HepG2 (cell line): ENCODE results near the gene MS4A10. TPM values are rescaled to one million over a fixed set of nuclear protein-coding genes. Genes with fewer than 3 reads are reported as not detected.

Experiments
- ATAC-seq: fragments of 200-7000 bp; cut with Tn5 transposase; 3 replicates; pipeline ENCODE4 v1.9.1; 2020; ENCODE audit warnings: mild to moderate bottlenecking, moderate library complexity
- BruUV-seq: library from RNA; stranded (reverse); fragments of 400-500 nt; replicated peaks from 2 replicates; lab custom pipeline; 2021; lab: Mats Ljungman, UMichigan
- CTCF ChIA-PET: fragments of 300-600 bp; formaldehyde crosslinking; extraction: SDS; loops from one replicate; lab custom pipeline; 2021; ENCODE audit warnings: low total read pairs, inconsistent platforms, low intra/inter-chr PET ratio; lab: Yijun Ruan, JAX
- POLR2A ChIA-PET: fragments of 350-600 bp; sonication (Branson Sonifier 250); formaldehyde crosslinking; loops from one replicate; lab custom pipeline; 2020; ENCODE audit warnings: antibody characterized with exemption, inconsistent platforms; lab: Yijun Ruan, JAX
- DNase-seq: peaks from one replicate; pipeline ENCODE4 v3.0.0-alpha.2; 2015; ENCODE audit warnings: low spot score
- FAIRE-seq: peaks from 3 replicates; lab custom pipeline; 2011; peaks lifted over from hg19 to GRCh38; lab: Jason Lieb, UNC
- H2AFZ ChIP-seq: one replicate; pipeline ENCODE4 v1.6.1; 2011; ENCODE audit warnings: low read length, inconsistent platforms
- H3K27ac ChIP-seq: fragments of 300-600 bp; 3 replicates; pipeline ENCODE4 v1.8.0; 2011; ENCODE audit warnings: mixed run types, mild to moderate bottlenecking, mixed read lengths, low read length, inconsistent platforms; ENCODE audit not compliant: insufficient read depth; ENCODE audit errors: extremely low read length
- H3K27me3 ChIP-seq, 2 experiments: fragments of 200-600 bp in 1 of 2; 2 replicates in 1 of 2; 3 replicates in 1 of 2; pipeline versions ENCODE4 v1.6.0 to v1.8.0; 2011; ENCODE audit warnings: low read length in 2 of 2, mild to moderate bottlenecking in 2 of 2, moderate library complexity in 2 of 2, inconsistent platforms in 1 of 2; ENCODE audit not compliant: insufficient read depth in 2 of 2, control insufficient read depth in 1 of 2
- H3K36me3 ChIP-seq, 2 experiments: fragments of 200-600 bp in 1 of 2; replicated peaks in 1 of 2; 2 replicates in 1 of 2; 3 replicates in 1 of 2; pipeline versions ENCODE4 v1.5.1 to v1.8.0; 2011; ENCODE audit warnings: low read length in 2 of 2, inconsistent platforms in 1 of 2; ENCODE audit not compliant: insufficient read depth in 2 of 2, control insufficient read depth in 1 of 2
- H3K4me1 ChIP-seq: 2 replicates; pipeline ENCODE4 v1.5.1; 2012; ENCODE audit warnings: low read length, inconsistent platforms; ENCODE audit not compliant: insufficient read depth
- H3K4me2 ChIP-seq: 2 replicates; pipeline ENCODE4 v1.6.0; 2011; ENCODE audit warnings: low read depth, low read length, inconsistent platforms
- H3K4me3 ChIP-seq, 3 experiments: fragments of 200-600 bp in 1 of 3; sonication (generic), shearing (Covaris generic) in 1 of 3; replicated peaks in 1 of 3; 2 replicates each; pipeline ENCODE4 v1.5.1; 2011 to 2016; ENCODE audit warnings: low read length in 3 of 3, inconsistent platforms in 2 of 3, low read depth in 2 of 3, mild to moderate bottlenecking in 2 of 3, control low read depth in 1 of 3, mixed read lengths in 1 of 3; ENCODE audit not compliant: insufficient read depth in 1 of 3
- H3K79me2 ChIP-seq: one replicate; pipeline ENCODE4 v1.6.1; 2011; ENCODE audit warnings: low read length, inconsistent platforms; ENCODE audit not compliant: insufficient read depth
- H3K9ac ChIP-seq: 2 replicates; pipeline ENCODE4 v1.6.0; 2011; ENCODE audit warnings: mild to moderate bottlenecking, low read depth, low read length, inconsistent platforms; ENCODE audit not compliant: insufficient read depth
- H3K9me3 ChIP-seq: 2 replicates; pipeline ENCODE4 v1.5.1; 2012; ENCODE audit warnings: mild to moderate bottlenecking, low read length
- H4K20me1 ChIP-seq: 2 replicates; pipeline ENCODE4 v1.6.0; 2011; ENCODE audit warnings: inconsistent platforms, mild to moderate bottlenecking, low read length, moderate library complexity; ENCODE audit not compliant: insufficient read depth
- JUN ChIP-seq: sonication (generic); formaldehyde crosslinking; IDR thresholded peaks from 2 replicates; pipeline ENCODE4 v1.4.0; 2020; ENCODE audit warnings: mild to moderate bottlenecking, missing genetic modification reagents
- KDM6A ChIP-seq: IDR thresholded peaks from 2 replicates; pipeline ENCODE4 v1.6.1; 2016; ENCODE audit warnings: low read depth
- MIER3 ChIP-seq: IDR thresholded peaks from 2 replicates; pipeline ENCODE4 v1.6.1; 2016; ENCODE audit warnings: missing compliant biosample characterization, borderline replicate concordance
- NONO ChIP-seq, 2 experiments: fragments of 450-650 bp in 1 of 2; sonication (generic) in 1 of 2; formaldehyde crosslinking in 1 of 2; IDR thresholded peaks in 1 of 2; conservative IDR thresholded peaks in 1 of 2; 2 replicates each; pipeline versions ENCODE4 v1.6.1 to v1.8.0; 2017 to 2022; ENCODE audit warnings: mild to moderate bottlenecking in 1 of 2, missing genetic modification reagents in 1 of 2, moderate library complexity in 1 of 2
- SALL2 ChIP-seq: sonication (generic); formaldehyde crosslinking; IDR thresholded peaks from 2 replicates; pipeline ENCODE4 v1.8.1; 2023; ENCODE audit warnings: mild to moderate bottlenecking, missing genetic modification reagents, inconsistent platforms
- SOX6 ChIP-seq, 2 experiments: fragments of 450-650 bp in 1 of 2; sonication (generic) in 1 of 2; formaldehyde crosslinking in 1 of 2; IDR thresholded peaks; 2 replicates each; pipeline versions ENCODE4 v1.4.0 to v1.6.1; 2017 to 2020; ENCODE audit warnings: antibody characterized with exemption in 1 of 2, mild to moderate bottlenecking in 1 of 2, missing genetic modification reagents in 1 of 2
- TERF1 ChIP-seq: sonication (generic); formaldehyde crosslinking; IDR thresholded peaks from 2 replicates; pipeline ENCODE4 v1.8.0; 2022; ENCODE audit warnings: mild to moderate bottlenecking, missing genetic modification reagents, moderate library complexity
- TGIF2 ChIP-seq: IDR thresholded peaks from 2 replicates; pipeline ENCODE4 v1.6.1; 2016; ENCODE audit warnings: control low read depth, missing compliant biosample characterization
- ZHX1 ChIP-seq: sonication (generic); formaldehyde crosslinking; IDR thresholded peaks from 2 replicates; pipeline ENCODE4 v1.8.1; 2022; ENCODE audit warnings: low read depth, mild to moderate bottlenecking, missing genetic modification reagents
- ZNF20 ChIP-seq: sonication (generic); formaldehyde crosslinking; IDR thresholded peaks from 2 replicates; pipeline ENCODE4 v1.4.0; 2020; ENCODE audit warnings: mild to moderate bottlenecking, moderate library complexity, missing genetic modification reagents
- ZNF234 ChIP-seq: sonication (generic); formaldehyde crosslinking; conservative IDR thresholded peaks from 2 replicates; pipeline ENCODE4 v1.5.1; 2020; ENCODE audit warnings: mild to moderate bottlenecking, missing genetic modification reagents
- ZNF367 ChIP-seq: sonication (generic); formaldehyde crosslinking; IDR thresholded peaks from 2 replicates; pipeline ENCODE4 v1.4.0; 2020; ENCODE audit warnings: missing genetic modification reagents, borderline replicate concordance
- ZNF441 ChIP-seq: sonication (generic); formaldehyde crosslinking; IDR thresholded peaks from 2 replicates; pipeline ENCODE4 v1.7.0; 2021; ENCODE audit warnings: missing genetic modification reagents, borderline replicate concordance
- ZNF597 ChIP-seq: sonication (generic); formaldehyde crosslinking; IDR thresholded peaks from 2 replicates; pipeline ENCODE4 v1.5.0; 2020; ENCODE audit warnings: missing genetic modification reagents
- ZNF710 ChIP-seq: sonication (generic); formaldehyde crosslinking; IDR thresholded peaks from 2 replicates; pipeline ENCODE4 v1.5.0; 2020; ENCODE audit warnings: mild to moderate bottlenecking, missing genetic modification reagents, borderline replicate concordance
- ZNF788 ChIP-seq: sonication (generic); formaldehyde crosslinking; IDR thresholded peaks from 2 replicates; pipeline ENCODE4 v1.5.0; 2020; ENCODE audit warnings: mild to moderate bottlenecking, missing genetic modification reagents, borderline replicate concordance
- ZNF790 ChIP-seq: sonication (generic); formaldehyde crosslinking; IDR thresholded peaks from 2 replicates; pipeline ENCODE4 v1.8.0; 2022; ENCODE audit warnings: missing genetic modification reagents, mild to moderate bottlenecking, borderline replicate concordance
- WGBS: methylation state at CpG from one replicate; pipeline ENCODE4 v1.1.6; 2017; ENCODE audit warnings: low lambda C conversion rate; 5-methylcytosine and 5-hydroxymethylcytosine counted together
- in situ Hi-C: cut with HindIII; loops from 2 replicates; pipeline ENCODE4 v1.10.0; 2017; ENCODE audit warnings: low pct_unique_long_range_greater_than_20kb; ENCODE audit not compliant: extremely low pct_ligation_motif_present
- intact Hi-C: fragments of 100-400 bp; cut with micrococcal nuclease; formaldehyde crosslinking; loops from one replicate; pipeline ENCODE4 v1.10.0; 2022; ENCODE audit not compliant: unreplicated experiment
- polyA plus RNA-seq, 8 experiments: library from polyadenylated mRNA; depleted of rRNA in 3 of 8; stranded (reverse) in 7 of 8; unstranded in 1 of 8; fragments of >200 nt; fragmentation: Illumina TruSeq in 4 of 8; extraction: Trizol in 4 of 8; gene quantifications; 2 replicates each; pipeline versions ENCODE4 v1.2.1 to v1.2.3, GENCODE V29; 2011 to 2016; ENCODE audit warnings: low read depth in 4 of 8, missing spikeins in 1 of 8, mixed read lengths in 1 of 8; ENCODE audit not compliant: insufficient read depth in 1 of 8
- total RNA-seq, 5 experiments: library from RNA; depleted of rRNA; stranded (reverse); fragments of >200 nt; fragmentation: Illumina TruSeq; extraction: Trizol; gene quantifications; 2 replicates each; pipeline ENCODE4 v1.2.3, GENCODE V29; 2016; ENCODE audit warnings: low read depth in 1 of 5

Gene MS4A10
- total and polyA plus RNA-seq, 2 of the 13 experiments (the other 11 are each of a cell fraction or from before 2014, with no cell fraction given) = not detected

GRCh38 chr11:60836866-60837515 lies 51.9 kb downstream of the MS4A10 start:
- DNase-seq (no peak), ATAC-seq (no peak), FAIRE-seq (no peak)
- ChIA-PET POLR2A (no interaction called here), CTCF (interaction anchor here (0.8 to 1.8 kb wide), 3 partner anchors 44 to 51 kb away, joined by 3 to 7 read pairs (median 3); no protein-coding TSS in a partner anchor)
- Histone ChIP-seq H3K27me3 (no peaks in the 10 kb centered on the region), H3K4me2 (no peak overlapping the region), H3K9ac (no peak overlapping the region), H3K36me3 (no peaks in the 10 kb centered on the region), H2AFZ (no peak overlapping the region), H3K27ac (no peak overlapping the region), H4K20me1 (no peaks in the 10 kb centered on the region), H3K4me1 (peaks cover 20% of the 10 kb centered on the region), H3K4me3 (no peak overlapping the region), H3K79me2 (no peaks in the 10 kb centered on the region), H3K9me3 (no peaks in the 10 kb centered on the region)
- BruUV-seq = no TSS peak
- in situ Hi-C loops (no loop called here), intact Hi-C loops (no loop called here)
- WGBS = 41% methylated on average over 9 of the region's 9 CpGs
- TF ChIP-seq KDM6A (CRISPR knock-in tag) (no peak), ZNF790 (CRISPR knock-in tag) (no peak), NONO (IDR thresholded peaks at IDR 0.05) (no peak), NONO (CRISPR knock-in tag; conservative IDR thresholded peaks at IDR 0.05) (no peak), TERF1 (CRISPR knock-in tag) (no peak), ZHX1 (CRISPR knock-in tag) (no peak), ZNF441 (CRISPR knock-in tag) (no peak), TGIF2 (CRISPR knock-in tag) (no peak), SALL2 (CRISPR knock-in tag) (no peak), ZNF20 (CRISPR knock-in tag) (no peak), ZNF234 (CRISPR knock-in tag) (no peak), JUN (CRISPR knock-in tag) (no peak), ZNF597 (CRISPR knock-in tag) (no peak), SOX6 (IDR thresholded peaks at IDR 0.05) (no peak), SOX6 (CRISPR knock-in tag; IDR thresholded peaks at IDR 0.05) (no peak), ZNF367 (no peak), MIER3 (CRISPR knock-in tag) (no peak), ZNF710 (CRISPR knock-in tag) (no peak), ZNF788 (CRISPR knock-in tag) (no peak)
